Skeletal muscle cell (primary cell): ENCODE data around the gene SLC2A9.

ENCODE experiments used
- DNase-seq: peaks from one replicate; pipeline ENCODE4 v3.0.0-alpha.2; 2010; ENCODE audit warnings: low read depth
- H3K4me3 ChIP-seq: 2 replicates; pipeline ENCODE4 v1.5.1; 2011; ENCODE audit warnings: low read depth, mild to moderate bottlenecking, control low read depth, low read length, moderate library complexity

The SLC2A9 gene

GRCh38 chr4:10047967-10048366 is 26.7 kb upstream of the SLC2A9 start:
- no peak overlapping the region for H3K4me3 ChIP-seq
- DNase-seq, result no peak

- no peak overlapping the region for H3K4me3 ChIP-seq
- no peak for DNase-seq
These were observed 25.2 kb upstream of the SLC2A9 start for GRCh38 chr4:10046471-10046870.

- no peak overlapping the region for H3K4me3 ChIP-seq
- no peak for DNase-seq
These were observed 24.2 kb upstream of the SLC2A9 start for GRCh38 chr4:10045481-10045880.

- no peak overlapping the region for H3K4me3 ChIP-seq
- no peak for DNase-seq
These were observed 19.7 kb upstream of the SLC2A9 start for GRCh38 chr4:10041036-10041435.

GRCh38 chr4:10040049-10040892 is 19.0 kb upstream of the SLC2A9 start:
- H3K4me3 ChIP-seq, result no peak overlapping the region
- DNase-seq, result no peak

GRCh38 chr4:10036807-10037342 is 15.6 kb upstream of the SLC2A9 start:
- H3K4me3 ChIP-seq, result no peak overlapping the region
- no peak for DNase-seq

- no peak overlapping the region for H3K4me3 ChIP-seq
- no peak for DNase-seq
These were observed 13.8 kb upstream of the SLC2A9 start for GRCh38 chr4:10035130-10035529.

GRCh38 chr4:10034612-10035104 is 13.4 kb upstream of the SLC2A9 start:
- H3K4me3 ChIP-seq, result no peak overlapping the region

GRCh38 chr4:10034136-10034535 is 12.8 kb upstream of the SLC2A9 start:
- no peak for DNase-seq
- H3K4me3 ChIP-seq, result no peak overlapping the region

More at GRCh38 chr4:10034612-10035104, 13.4 kb upstream of the SLC2A9 start:
- no peak for DNase-seq

- H3K4me3 ChIP-seq, result no peak overlapping the region
- DNase-seq, result peak; percentile 50
These were observed 12.0 kb upstream of the SLC2A9 start for GRCh38 chr4:10033191-10033881.

- H3K4me3 ChIP-seq, result no peak overlapping the region
- no peak for DNase-seq
These were observed 11.3 kb upstream of the SLC2A9 start for GRCh38 chr4:10032625-10033024.

- no peak for DNase-seq
- H3K4me3 ChIP-seq, result no peak overlapping the region
These were observed 10.6 kb upstream of the SLC2A9 start for GRCh38 chr4:10031668-10032590.

GRCh38 chr4:10030972-10031667 is 9.8 kb upstream of the SLC2A9 start:
- no peak for DNase-seq
- no peak overlapping the region for H3K4me3 ChIP-seq

GRCh38 chr4:10029403-10029802 is 8.1 kb upstream of the SLC2A9 start:
- DNase-seq, result no peak
- H3K4me3 ChIP-seq, result no peak overlapping the region

- H3K4me3 ChIP-seq, result no peak overlapping the region
- no peak for DNase-seq
These were observed 7.6 kb upstream of the SLC2A9 start for GRCh38 chr4:10028910-10029309.

GRCh38 chr4:10026485-10026884 is 5.2 kb upstream of the SLC2A9 start:
- H3K4me3 ChIP-seq, result no peak overlapping the region
- DNase-seq, result no peak

GRCh38 chr4:10025230-10025806 is 4.0 kb upstream of the SLC2A9 start:
- no peak overlapping the region for H3K4me3 ChIP-seq
- no peak for DNase-seq

- DNase-seq, result no peak
- no peak overlapping the region for H3K4me3 ChIP-seq
These were observed 3.0 kb upstream of the SLC2A9 start for GRCh38 chr4:10024303-10024702.

GRCh38 chr4:10023806-10024205 is 2.5 kb upstream of the SLC2A9 start:
- no peak for DNase-seq
- no peak overlapping the region for H3K4me3 ChIP-seq
